HEK293 (cell line): Measurements from ENCODE around the gene LPIN2.

ENCODE experiments used
- CTCF ChIA-PET: fragments of 350-600 bp; formaldehyde crosslinking; extraction: SDS; loops from one replicate; lab custom pipeline; 2021; ENCODE audit warnings: antibody characterized with exemption; lab: Yijun Ruan, JAX
- POLR2A ChIA-PET: fragments of 300-600 bp; formaldehyde crosslinking; extraction: SDS; loops from one replicate; lab custom pipeline; 2020; ENCODE audit warnings: antibody characterized with exemption, inconsistent platforms; lab: Yijun Ruan, JAX
- H3K27ac ChIP-seq: fragments of 200-500 bp; sonication (Bioruptor generic); 2 replicates; pipeline ENCODE4 v1.5.1; 2014; ENCODE audit warnings: low read depth, low read length, control low read depth, inconsistent platforms; ENCODE audit errors: extremely low read depth
- H3K36me3 ChIP-seq, 2 experiments: fragments of 200-500 bp in 1 of 2; sonication (Bioruptor generic) in 1 of 2; 1 replicate in 1 of 2; 2 replicates in 1 of 2; pipeline ENCODE4 v1.5.1; 2014 to 2017; ENCODE audit warnings: inconsistent platforms in 2 of 2, low read length in 2 of 2; ENCODE audit not compliant: control insufficient read depth in 2 of 2, insufficient read depth in 1 of 2
- H3K4me1 ChIP-seq: fragments of 200-500 bp; sonication (Bioruptor generic); 2 replicates; pipeline ENCODE4 v1.5.1; 2014; ENCODE audit warnings: mild to moderate bottlenecking, low read length, inconsistent platforms; ENCODE audit not compliant: control insufficient read depth, insufficient read depth
- H3K4me3 ChIP-seq: 2 replicates; pipeline ENCODE4 v1.5.1; 2011; ENCODE audit warnings: low read depth, mild to moderate bottlenecking, control low read depth, low read length, moderate library complexity
- H3K9me3 ChIP-seq: fragments of 200-500 bp; sonication (Bioruptor generic); 2 replicates; pipeline ENCODE4 v1.5.1; 2014; ENCODE audit warnings: low read depth, low read length, inconsistent platforms; ENCODE audit not compliant: control insufficient read depth, insufficient read depth
- FEZF1 ChIP-seq: fragments of 450-650 bp; formaldehyde crosslinking; IDR thresholded peaks from 2 replicates; pipeline ENCODE4 v1.5.1; 2016; ENCODE audit warnings: missing biosample characterization, missing genetic modification characterization
- KLF9 ChIP-seq: fragments of 450-650 bp; formaldehyde crosslinking; IDR thresholded peaks from 2 replicates; pipeline ENCODE4 v1.5.1; 2016; ENCODE audit warnings: missing biosample characterization, missing genetic modification characterization, low read depth
- PRDM6 ChIP-seq: fragments of 450-650 bp; formaldehyde crosslinking; IDR thresholded peaks from 2 replicates; pipeline ENCODE4 v1.5.1; 2017; ENCODE audit warnings: missing biosample characterization, missing genetic modification characterization
- SP3 ChIP-seq: fragments of 450-650 bp; formaldehyde crosslinking; IDR thresholded peaks from 2 replicates; pipeline ENCODE4 v1.5.1; 2016; ENCODE audit warnings: missing biosample characterization, missing genetic modification characterization
- ZBTB11 ChIP-seq: fragments of 450-650 bp; formaldehyde crosslinking; conservative IDR thresholded peaks from 2 replicates; pipeline ENCODE4 v1.5.1; 2016; ENCODE audit warnings: low read depth, missing biosample characterization, missing genetic modification characterization
- ZEB2 ChIP-seq: fragments of 450-650 bp; formaldehyde crosslinking; IDR thresholded peaks from 2 replicates; pipeline ENCODE4 v1.5.1; 2016; ENCODE audit warnings: missing biosample characterization, missing genetic modification characterization
- ZFP37 ChIP-seq: fragments of 450-650 bp; formaldehyde crosslinking; IDR thresholded peaks from 2 replicates; pipeline ENCODE4 v1.5.1; 2016; ENCODE audit warnings: missing biosample characterization, missing genetic modification characterization
- ZNF16 ChIP-seq: fragments of 450-650 bp; formaldehyde crosslinking; IDR thresholded peaks from 2 replicates; pipeline ENCODE4 v1.5.1; 2016; ENCODE audit warnings: low read depth, missing biosample characterization, missing genetic modification characterization
- ZNF292 ChIP-seq: fragments of 450-650 bp; formaldehyde crosslinking; IDR thresholded peaks from 2 replicates; pipeline ENCODE4 v1.5.1; 2016; ENCODE audit warnings: low read depth, missing biosample characterization, missing genetic modification characterization, borderline replicate concordance
- ZNF335 ChIP-seq: fragments of 450-650 bp; formaldehyde crosslinking; conservative IDR thresholded peaks from 2 replicates; pipeline ENCODE4 v1.5.1; 2016; ENCODE audit warnings: missing biosample characterization, missing genetic modification characterization
- ZNF48 ChIP-seq: fragments of 450-650 bp; formaldehyde crosslinking; IDR thresholded peaks from 2 replicates; pipeline ENCODE4 v1.5.1; 2016; ENCODE audit warnings: missing biosample characterization, missing genetic modification characterization
- ZNF518A ChIP-seq: fragments of 450-650 bp; formaldehyde crosslinking; conservative IDR thresholded peaks from 2 replicates; pipeline ENCODE4 v1.5.1; 2016; ENCODE audit warnings: low read depth, missing biosample characterization, missing genetic modification characterization
- ZNF548 ChIP-seq: fragments of 450-650 bp; formaldehyde crosslinking; IDR thresholded peaks from 2 replicates; pipeline ENCODE4 v1.5.1; 2016; ENCODE audit warnings: missing biosample characterization, missing genetic modification characterization
- ZNF549 ChIP-seq: fragments of 450-650 bp; IDR thresholded peaks from 2 replicates; pipeline ENCODE4 v1.5.1; 2018; ENCODE audit warnings: missing biosample characterization, missing genetic modification characterization, mild to moderate bottlenecking, inconsistent platforms, moderate library complexity
- ZNF623 ChIP-seq: fragments of 450-650 bp; formaldehyde crosslinking; IDR thresholded peaks from 2 replicates; pipeline ENCODE4 v1.5.1; 2016; ENCODE audit warnings: missing biosample characterization, missing genetic modification characterization
- ZNF76 ChIP-seq: fragments of 450-650 bp; formaldehyde crosslinking; IDR thresholded peaks from 2 replicates; pipeline ENCODE4; 2016; ENCODE audit warnings: low read depth, missing biosample characterization, missing genetic modification characterization, borderline replicate concordance
- ZNF768 ChIP-seq: fragments of 450-650 bp; formaldehyde crosslinking; IDR thresholded peaks from 2 replicates; pipeline ENCODE4 v1.5.1; 2018; ENCODE audit warnings: missing biosample characterization, mild to moderate bottlenecking, missing genetic modification characterization
- TF ChIP-seq, protein P1 (sequence below): fragments of 450-650 bp; formaldehyde crosslinking; IDR thresholded peaks from 2 replicates; pipeline ENCODE4 v1.5.1; 2016; ENCODE audit warnings: missing biosample characterization, missing genetic modification characterization
- TF ChIP-seq, protein P2 (sequence below): fragments of 450-650 bp; formaldehyde crosslinking; IDR thresholded peaks from 2 replicates; pipeline ENCODE4 v1.5.1; 2017; ENCODE audit warnings: missing biosample characterization, missing genetic modification characterization

The LPIN2 gene, protein sequence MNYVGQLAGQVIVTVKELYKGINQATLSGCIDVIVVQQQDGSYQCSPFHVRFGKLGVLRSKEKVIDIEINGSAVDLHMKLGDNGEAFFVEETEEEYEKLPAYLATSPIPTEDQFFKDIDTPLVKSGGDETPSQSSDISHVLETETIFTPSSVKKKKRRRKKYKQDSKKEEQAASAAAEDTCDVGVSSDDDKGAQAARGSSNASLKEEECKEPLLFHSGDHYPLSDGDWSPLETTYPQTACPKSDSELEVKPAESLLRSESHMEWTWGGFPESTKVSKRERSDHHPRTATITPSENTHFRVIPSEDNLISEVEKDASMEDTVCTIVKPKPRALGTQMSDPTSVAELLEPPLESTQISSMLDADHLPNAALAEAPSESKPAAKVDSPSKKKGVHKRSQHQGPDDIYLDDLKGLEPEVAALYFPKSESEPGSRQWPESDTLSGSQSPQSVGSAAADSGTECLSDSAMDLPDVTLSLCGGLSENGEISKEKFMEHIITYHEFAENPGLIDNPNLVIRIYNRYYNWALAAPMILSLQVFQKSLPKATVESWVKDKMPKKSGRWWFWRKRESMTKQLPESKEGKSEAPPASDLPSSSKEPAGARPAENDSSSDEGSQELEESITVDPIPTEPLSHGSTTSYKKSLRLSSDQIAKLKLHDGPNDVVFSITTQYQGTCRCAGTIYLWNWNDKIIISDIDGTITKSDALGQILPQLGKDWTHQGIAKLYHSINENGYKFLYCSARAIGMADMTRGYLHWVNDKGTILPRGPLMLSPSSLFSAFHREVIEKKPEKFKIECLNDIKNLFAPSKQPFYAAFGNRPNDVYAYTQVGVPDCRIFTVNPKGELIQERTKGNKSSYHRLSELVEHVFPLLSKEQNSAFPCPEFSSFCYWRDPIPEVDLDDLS

GRCh38 chr18:3013024-3013804, at the start of gene LPIN2:
Gene LPIN2 (minus strand): TSS chr18:3013144. CDS start chr18:2960840, 52,304 bp downstream.
- ChIA-PET CTCF (no interaction called here), POLR2A (no interaction called here)
- Histone ChIP-seq H3K4me1 (no peaks in the 10 kb centered on the region; the same call in 1 of the 2 replicates), H3K36me3 (peaks cover 0 to 4% of the 10 kb centered on the region in 2 experiments; a peak in 1 of 3 replicates), H3K9me3 (no peaks in the 10 kb centered on the region), H3K27ac (peak within 1 kb of the TSS; percentile 95), H3K4me3 (peak within 1 kb of the TSS; percentile 59)
- TF ChIP-seq ZNF76 (tag by site-specific recombination) (no peak), FEZF1 (tag by site-specific recombination) (no peak), ZNF48 (tag by site-specific recombination) (no peak), ZNF549 (tag by site-specific recombination) (no peak), KLF9 (tag by site-specific recombination) (peak; percentile 11; the same call in 1 of the 2 replicates), ZNF16 (tag by site-specific recombination) (no peak), ZNF623 (no peak), ZNF292 (tag by site-specific recombination) (no peak), ZNF548 (tag by site-specific recombination) (no peak), SP3 (tag by site-specific recombination) (peak; percentile 49), ZNF518A (tag by site-specific recombination) (no peak), ZNF335 (peak; percentile 64; the same call in 1 of the 2 replicates), PRDM6 (tag by site-specific recombination) (peak; percentile 30; the same call in 1 of the 2 replicates), ZEB2 (tag by site-specific recombination) (0 out of 2 replicates have a peak, but pooled peaks have one; percentile 15), ZFP37 (tag by site-specific recombination) (no peak), ZBTB11 (tag by site-specific recombination) (no peak), ZNF768 (tag by site-specific recombination) (no peak)
- TF ChIP-seq, protein P1, sequence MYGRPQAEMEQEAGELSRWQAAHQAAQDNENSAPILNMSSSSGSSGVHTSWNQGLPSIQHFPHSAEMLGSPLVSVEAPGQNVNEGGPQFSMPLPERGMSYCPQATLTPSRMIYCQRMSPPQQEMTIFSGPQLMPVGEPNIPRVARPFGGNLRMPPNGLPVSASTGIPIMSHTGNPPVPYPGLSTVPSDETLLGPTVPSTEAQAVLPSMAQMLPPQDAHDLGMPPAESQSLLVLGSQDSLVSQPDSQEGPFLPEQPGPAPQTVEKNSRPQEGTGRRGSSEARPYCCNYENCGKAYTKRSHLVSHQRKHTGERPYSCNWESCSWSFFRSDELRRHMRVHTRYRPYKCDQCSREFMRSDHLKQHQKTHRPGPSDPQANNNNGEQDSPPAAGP (tag by site-specific recombination): no peak
- TF ChIP-seq, protein P2, sequence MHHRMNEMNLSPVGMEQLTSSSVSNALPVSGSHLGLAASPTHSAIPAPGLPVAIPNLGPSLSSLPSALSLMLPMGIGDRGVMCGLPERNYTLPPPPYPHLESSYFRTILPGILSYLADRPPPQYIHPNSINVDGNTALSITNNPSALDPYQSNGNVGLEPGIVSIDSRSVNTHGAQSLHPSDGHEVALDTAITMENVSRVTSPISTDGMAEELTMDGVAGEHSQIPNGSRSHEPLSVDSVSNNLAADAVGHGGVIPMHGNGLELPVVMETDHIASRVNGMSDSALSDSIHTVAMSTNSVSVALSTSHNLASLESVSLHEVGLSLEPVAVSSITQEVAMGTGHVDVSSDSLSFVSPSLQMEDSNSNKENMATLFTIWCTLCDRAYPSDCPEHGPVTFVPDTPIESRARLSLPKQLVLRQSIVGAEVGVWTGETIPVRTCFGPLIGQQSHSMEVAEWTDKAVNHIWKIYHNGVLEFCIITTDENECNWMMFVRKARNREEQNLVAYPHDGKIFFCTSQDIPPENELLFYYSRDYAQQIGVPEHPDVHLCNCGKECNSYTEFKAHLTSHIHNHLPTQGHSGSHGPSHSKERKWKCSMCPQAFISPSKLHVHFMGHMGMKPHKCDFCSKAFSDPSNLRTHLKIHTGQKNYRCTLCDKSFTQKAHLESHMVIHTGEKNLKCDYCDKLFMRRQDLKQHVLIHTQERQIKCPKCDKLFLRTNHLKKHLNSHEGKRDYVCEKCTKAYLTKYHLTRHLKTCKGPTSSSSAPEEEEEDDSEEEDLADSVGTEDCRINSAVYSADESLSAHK (tag by site-specific recombination): no peak
